ENCODE measurements around the gene ALS2. TPM values are rescaled to one million over a fixed set of nuclear protein-coding genes. Genes with fewer than 3 reads are reported as not detected.

Gene ALS2
- total and polyA plus RNA-seq, 2 of the 8 experiments (the other 6 are each of a cell fraction or from before 2014, with no cell fraction given) = 12.1 to 34.5 TPM

- Histone ChIP-seq H2BK5ac (ENCODE audit: low read depth, low read length) (no peak overlapping the region), H3K56ac (replicated peaks; ENCODE audit: insufficient read length, low read depth, low read length) (no peak overlapping the region), H3K14ac (ENCODE audit: insufficient read length) (no peak overlapping the region), H2BK120ac (replicated peaks; ENCODE audit: low read depth, low read length) (no peak overlapping the region), H2AK5ac (ENCODE audit: low read depth, low read length) (no peak overlapping the region), H3K36me3 (ENCODE audit: control insufficient read depth in 2 of 4, insufficient read depth in 4 of 4, low read length in 3 of 4) (no peaks in the 10 kb centered on the region), H3K23me2 (ENCODE audit: low read depth, low read length) (peaks cover 6% of the 10 kb centered on the region; the same call in 1 of the 2 replicates), H4K5ac (ENCODE audit: insufficient read length, low read depth, low read length) (no peak overlapping the region), H3K27me3 (replicated peaks in 1 of 4; ENCODE audit: control insufficient read depth in 3 of 4, extremely low read depth in 1 of 4, insufficient read depth in 3 of 4, low read length in 3 of 4) (no peaks in the 10 kb centered on the region; a peak in 1 of 7 replicates), H3K4me1 (replicated peaks in 1 of 4; ENCODE audit: control insufficient read depth in 3 of 4, insufficient read depth in 4 of 4, low read length in 3 of 4) (peaks cover 0 to 3% (median 1%) of the 10 kb centered on the region in 4 experiments; a peak in 2 of 7 replicates), H3K9me3 (ENCODE audit: insufficient read depth in 2 of 2, low read depth in 1 of 2, low read length in 1 of 2) (no peaks in the 10 kb centered on the region), H3K4me3 (ENCODE audit: extremely low read depth in 1 of 4, insufficient read depth in 2 of 4, low read depth in 3 of 4, low read length in 4 of 4) (no peak overlapping the region), H4K8ac (ENCODE audit: extremely low read depth, insufficient read depth, low read length) (no peak overlapping the region), H2AFZ (ENCODE audit: low read length) (no peak overlapping the region), H2BK12ac (ENCODE audit: low read depth, low read length) (no peak overlapping the region), H3K23ac (ENCODE audit: insufficient read length) (no peak overlapping the region), H3K4ac (replicated peaks; ENCODE audit: insufficient read length, low read depth, low read length) (no peak overlapping the region), H3K18ac (ENCODE audit: extremely low read depth, low read length) (no peak overlapping the region), H3K79me1 (ENCODE audit: low read depth, low read length) (no peaks in the 10 kb centered on the region), H4K20me1 (replicated peaks in 1 of 2; ENCODE audit: control insufficient read depth in 1 of 2, insufficient read depth in 2 of 2, low read length in 2 of 2) (no peaks in the 10 kb centered on the region), H2BK15ac (ENCODE audit: low read length) (no peak overlapping the region), H2BK20ac (ENCODE audit: low read length) (no peak overlapping the region), H3K9ac (replicated peaks in 1 of 4; ENCODE audit: extremely low read depth in 1 of 4, low read depth in 3 of 4, low read length in 3 of 4) (no peak overlapping the region), H4K91ac (replicated peaks; ENCODE audit: insufficient read length, low read length) (no peak overlapping the region), H3K4me2 (ENCODE audit: insufficient read depth in 1 of 2, low read depth in 2 of 2, low read length in 2 of 2) (no peak overlapping the region), H3K79me2 (ENCODE audit: control insufficient read depth in 1 of 2, insufficient read depth in 2 of 2, low read length in 2 of 2) (no peaks in the 10 kb centered on the region), H3K27ac (ENCODE audit: low read depth, low read length) (no peak overlapping the region)
- ChIA-PET CTCF (ENCODE audit: partially characterized antibody) (interaction anchor here (0.7 to 1.8 kb wide), 3 partner anchors 10 to 392 kb away, joined by 3 to 8 read pairs (median 4); no protein-coding TSS in a partner anchor), POLR2A (ENCODE audit: partially characterized antibody) (no interaction called here)
- FAIRE-seq (no peak), DNase-seq (ENCODE audit: low read depth in 1 of 2, low spot score in 2 of 2) (no peak)
- TF ChIP-seq EP300 (IDR thresholded peaks at IDR 0.05; ENCODE audit: borderline replicate concordance in 1 of 2, low read depth in 2 of 2, low read length in 2 of 2) = no peak
- no peak for TF ChIP-seq CBX8 (IDR thresholded peaks at IDR 0.05; ENCODE audit: borderline replicate concordance, low read depth, low read length)
- TF ChIP-seq CEBPB (IDR thresholded peaks at IDR 0.05; ENCODE audit: low read depth, low read length) = no peak
- TF ChIP-seq USF2 (IDR thresholded peaks at IDR 0.05; ENCODE audit: low read length) = no peak
- TF ChIP-seq SP4 (IDR thresholded peaks at IDR 0.05; ENCODE audit: low read length) = no peak
- TF ChIP-seq SIN3A (conservative IDR thresholded peaks at IDR 0.05 in 1 of 2, IDR thresholded peaks at IDR 0.05 in 1 of 2; ENCODE audit: low read depth in 1 of 2, low read length in 2 of 2) = no peak
- no peak for TF ChIP-seq JUND (IDR thresholded peaks at IDR 0.05; ENCODE audit: low read length)
- no peak for TF ChIP-seq BCL11A (IDR thresholded peaks at IDR 0.05; ENCODE audit: low read depth in 2 of 2, low read length in 2 of 2)
- TF ChIP-seq POLR2A (IDR thresholded peaks at IDR 0.05; ENCODE audit: control extremely low read depth in 1 of 2, low read depth in 2 of 2, low read length in 2 of 2) = no peak
- no peak for TF ChIP-seq ATF2 (IDR thresholded peaks at IDR 0.05; ENCODE audit: low read length)
- no peak for TF ChIP-seq RXRA (IDR thresholded peaks at IDR 0.05; ENCODE audit: insufficient read depth, low read depth, low read length)
- TF ChIP-seq FOSL1 (IDR thresholded peaks at IDR 0.05; ENCODE audit: insufficient read depth, low read depth, low read length) = no peak
Measured at GRCh38 chr2:201786471-201786870, 5.7 kb upstream of the ALS2 start.

All from H1 (cell line).